ENCODE measurements around the gene SPATA16.
"Not testable (repeated sequence)": the region's sequence is repeated elsewhere in the genome, so short reads cannot be mapped to it uniquely, and the experiment has no call there.

The SPATA16 gene

GRCh38 chr3:172869784-172870518 is 271.1 kb downstream of the SPATA16 start:
- DNase-seq = no peak

- DNase-seq = no peak
These were observed 271.7 kb downstream of the SPATA16 start for GRCh38 chr3:172869368-172869771.

GRCh38 chr3:172868582-172869200 is 272.3 kb downstream of the SPATA16 start:
- no peak for DNase-seq

- DNase-seq = not testable (repeated sequence)
These were observed 274.2 kb downstream of the SPATA16 start for GRCh38 chr3:172866726-172867350.

GRCh38 chr3:172859041-172859440 is 282.0 kb downstream of the SPATA16 start:
- DNase-seq = no peak

- DNase-seq = no peak
These were observed 284.0 kb downstream of the SPATA16 start for GRCh38 chr3:172856795-172857742.

GRCh38 chr3:172855037-172855436 is 286.0 kb downstream of the SPATA16 start:
- DNase-seq = no peak

GRCh38 chr3:172853921-172854666 is 286.9 kb downstream of the SPATA16 start:
- no peak for DNase-seq

GRCh38 chr3:172853005-172853404 is 288.0 kb downstream of the SPATA16 start:
- no peak for DNase-seq

- no peak for DNase-seq
These were observed 292.1 kb downstream of the SPATA16 start for GRCh38 chr3:172848910-172849309.

- DNase-seq = no peak
These were observed 293.7 kb downstream of the SPATA16 start for GRCh38 chr3:172847292-172847691.

GRCh38 chr3:172846706-172847105 is 294.3 kb downstream of the SPATA16 start:
- DNase-seq = no peak

- no peak for DNase-seq
These were observed 294.9 kb downstream of the SPATA16 start for GRCh38 chr3:172846103-172846561.

GRCh38 chr3:172844428-172844827 is 296.6 kb downstream of the SPATA16 start:
- DNase-seq = no peak

- no peak for DNase-seq
These were observed 300.1 kb downstream of the SPATA16 start for GRCh38 chr3:172840913-172841312.

GRCh38 chr3:172840463-172840862 is 300.6 kb downstream of the SPATA16 start:
- no peak for DNase-seq

- no peak for DNase-seq
These were observed 301.4 kb downstream of the SPATA16 start for GRCh38 chr3:172839679-172840078.
